PC-9 (cell line): ENCODE data around the gene ATP5F1A. TPM values are rescaled to one million over a fixed set of nuclear protein-coding genes. Genes with fewer than 3 reads are reported as not detected.

Experiments used
- BruUV-seq: library from RNA; stranded (reverse); fragments of 400-500 nt; replicated peaks from 2 replicates; lab custom pipeline; 2021; lab: Mats Ljungman, UMichigan
- CTCF ChIA-PET: fragments of 300-600 bp; sonication (Branson Sonifier 250); formaldehyde crosslinking; loops from one replicate; lab custom pipeline; 2022; ENCODE audit warnings: antibody characterized with exemption; lab: Charles Lee
- POLR2A ChIA-PET: fragments of 300-600 bp; sonication (Branson Sonifier 250); formaldehyde crosslinking; loops from one replicate; lab custom pipeline; 2022; ENCODE audit warnings: antibody characterized with exemption; ENCODE audit not compliant: unreplicated experiment; lab: Charles Lee
- DNase-seq, 2 experiments: peaks; one replicate each; pipeline versions ENCODE4 v3.0.0 to v3.0.0-alpha.2; 2015 to 2022; ENCODE audit warnings: mixed read lengths in 1 of 2
- H2AFZ ChIP-seq: fragments of 200-600 bp; sonication (generic); 2 replicates; pipeline ENCODE4 v1.8.1; 2017; ENCODE audit warnings: antibody characterized with exemption
- H3F3A ChIP-seq: fragments of 200-600 bp; sonication (generic); 2 replicates; pipeline ENCODE4 v1.8.1; 2017; ENCODE audit warnings: antibody characterized with exemption, mild to moderate bottlenecking, low read depth; ENCODE audit not compliant: insufficient read depth
- H3K27ac ChIP-seq: fragments of 200-600 bp; sonication (generic); 2 replicates; pipeline ENCODE4 v1.6.1; 2016; ENCODE audit warnings: mixed run types
- H3K27me3 ChIP-seq: fragments of 200-600 bp; sonication (generic); 2 replicates; pipeline ENCODE4 v1.6.1; 2016; ENCODE audit warnings: low read depth, mixed run types; ENCODE audit not compliant: insufficient read depth
- H3K36me3 ChIP-seq: fragments of 200-600 bp; sonication (generic); 2 replicates; pipeline ENCODE4 v1.6.1; 2016; ENCODE audit warnings: low read depth, mixed run types
- H3K4me1 ChIP-seq: fragments of 200-600 bp; sonication (generic); replicated peaks from 2 replicates; pipeline ENCODE4 v1.6.1; 2016; ENCODE audit warnings: mixed run types; ENCODE audit not compliant: insufficient read depth
- H3K4me2 ChIP-seq: fragments of 200-600 bp; sonication (generic); 2 replicates; pipeline ENCODE4 v1.6.1; 2017; ENCODE audit warnings: mixed run types
- H3K4me3 ChIP-seq: fragments of 200-600 bp; sonication (generic); 2 replicates; pipeline ENCODE4 v1.6.1; 2016; ENCODE audit warnings: mixed run types
- H3K79me2 ChIP-seq: fragments of 200-600 bp; sonication (generic); 2 replicates; pipeline ENCODE4 v1.6.1; 2017; ENCODE audit warnings: low read depth, mixed run types
- H3K9me2 ChIP-seq: fragments of 200-600 bp; sonication (generic); 2 replicates; pipeline ENCODE4 v1.8.1; 2017; ENCODE audit warnings: mild to moderate bottlenecking; ENCODE audit not compliant: insufficient read depth
- H3K9me3 ChIP-seq: fragments of 200-600 bp; sonication (generic); 2 replicates; pipeline ENCODE4 v1.8.1; 2016; ENCODE audit warnings: low read depth; ENCODE audit not compliant: insufficient read depth
- H4K20me1 ChIP-seq: fragments of 200-600 bp; sonication (generic); 2 replicates; pipeline ENCODE4 v1.8.1; 2017; ENCODE audit not compliant: insufficient read depth
- CTCF ChIP-seq: fragments of 200-600 bp; sonication (generic); conservative IDR thresholded peaks from 2 replicates; pipeline ENCODE4 v1.6.1; 2017; ENCODE audit warnings: mixed run types, antibody characterized with exemption, mild to moderate bottlenecking, moderate library complexity
- EZH2 ChIP-seq: fragments of 200-600 bp; sonication (generic); IDR thresholded peaks from 2 replicates; pipeline ENCODE4 v1.8.0; 2017; ENCODE audit warnings: antibody characterized with exemption, low read depth
- intact Hi-C: fragments of 100-400 bp; cut with micrococcal nuclease; formaldehyde crosslinking; loops from one replicate; pipeline ENCODE4 v1.10.0; 2022; ENCODE audit not compliant: unreplicated experiment
- total RNA-seq: library from RNA; stranded (reverse); gene quantifications from 2 replicates; pipeline ENCODE4 v1.2.3, GENCODE V29; 2021

The ATP5F1A gene
- total RNA-seq, 1 experiment from 2014 or later, result 232 TPM

- no peaks in the 10 kb centered on the region for H3K36me3 ChIP-seq
- peaks cover 13% of the 10 kb centered on the region; the same call in 1 of the 2 replicates for H3F3A ChIP-seq
- POLR2A ChIA-PET, result no interaction called here
- H3K9me2 ChIP-seq, result no peaks in the 10 kb centered on the region
- no peak overlapping the region for H2AFZ ChIP-seq
- H3K9me3 ChIP-seq, result 0 out of 2 replicates have a peak, but pooled peaks cover 3% of the 10 kb centered on the region
- peak in 1 of 2 experiments; percentile 42 for DNase-seq
- no peak overlapping the region for H3K4me2 ChIP-seq
- H3K27ac ChIP-seq, result no peak overlapping the region
- CTCF ChIA-PET, result no interaction called here
- no peaks in the 10 kb centered on the region for H3K79me2 ChIP-seq
- no peaks in the 10 kb centered on the region for H4K20me1 ChIP-seq
- H3K4me3 ChIP-seq, result no peak overlapping the region
- no peak for TF ChIP-seq EZH2
- TF ChIP-seq CTCF, result no peak
- intact Hi-C loops, result no loop called here
- no peaks in the 10 kb centered on the region for H3K27me3 ChIP-seq
- 0 out of 2 replicates have a peak, but pooled peaks cover 3% of the 10 kb centered on the region for H3K4me1 ChIP-seq
- BruUV-seq, result no TSS peak
Observed at GRCh38 chr18:46069524-46069923, 28.6 kb downstream of the ATP5F1A start.

- Histone ChIP-seq H2AFZ (no peak overlapping the region), H3K9me2 (no peaks in the 10 kb centered on the region), H3K4me3 (no peak overlapping the region), H4K20me1 (no peaks in the 10 kb centered on the region), H3K36me3 (no peaks in the 10 kb centered on the region), H3K27ac (no peak overlapping the region), H3K9me3 (0 out of 2 replicates have a peak, but pooled peaks cover 3% of the 10 kb centered on the region), H3K27me3 (no peaks in the 10 kb centered on the region), H3K4me1 (no peaks in the 10 kb centered on the region), H3K4me2 (no peak overlapping the region), H3F3A (0 out of 2 replicates have a peak, but pooled peaks cover 6% of the 10 kb centered on the region), H3K79me2 (no peaks in the 10 kb centered on the region)
- intact Hi-C loops, result no loop called here
- ChIA-PET CTCF (no interaction called here), POLR2A (no interaction called here)
- TF ChIP-seq CTCF (no peak), EZH2 (no peak)
- no peak for DNase-seq
- no TSS peak for BruUV-seq
Observed at GRCh38 chr18:46068763-46069162, 29.3 kb downstream of the ATP5F1A start.

GRCh38 chr18:46067438-46068007 lies 30.6 kb downstream of the ATP5F1A start:
- POLR2A ChIA-PET, result interaction anchor here (0.6 kb wide), 1 partner anchor 402 kb away, joined by 3 read pairs; no protein-coding TSS in a partner anchor
- peak in 1 of 2 experiments; percentile 55 for DNase-seq
- TF ChIP-seq EZH2 (no peak), CTCF (no peak)
- Histone ChIP-seq H4K20me1 (no peaks in the 10 kb centered on the region), H2AFZ (no peak overlapping the region), H3K27me3 (no peaks in the 10 kb centered on the region), H3K9me2 (no peaks in the 10 kb centered on the region), H3K36me3 (no peaks in the 10 kb centered on the region), H3K27ac (no peak overlapping the region), H3K4me1 (no peaks in the 10 kb centered on the region), H3K79me2 (no peaks in the 10 kb centered on the region), H3K9me3 (0 out of 2 replicates have a peak, but pooled peaks cover 3% of the 10 kb centered on the region), H3K4me2 (no peak overlapping the region), H3F3A (no peaks in the 10 kb centered on the region), H3K4me3 (no peak overlapping the region)
- CTCF ChIA-PET, result no interaction called here
- no TSS peak for BruUV-seq
- intact Hi-C loops, result no loop called here
